HG02870 (cell line): ENCODE results near the gene PLOD3.
"Not testable (repeated sequence)": the region's sequence is repeated elsewhere in the genome, so short reads cannot be mapped to it uniquely, and the experiment has no call there.

Experiments used
- ATAC-seq: cut with Tn5 transposase; IDR thresholded peaks from one replicate; pipeline ENCODE4 v1.9.1; 2021; ENCODE audit warnings: mild to moderate bottlenecking, moderate library complexity; ENCODE audit not compliant: unreplicated experiment

The PLOD3 gene

DNA sequence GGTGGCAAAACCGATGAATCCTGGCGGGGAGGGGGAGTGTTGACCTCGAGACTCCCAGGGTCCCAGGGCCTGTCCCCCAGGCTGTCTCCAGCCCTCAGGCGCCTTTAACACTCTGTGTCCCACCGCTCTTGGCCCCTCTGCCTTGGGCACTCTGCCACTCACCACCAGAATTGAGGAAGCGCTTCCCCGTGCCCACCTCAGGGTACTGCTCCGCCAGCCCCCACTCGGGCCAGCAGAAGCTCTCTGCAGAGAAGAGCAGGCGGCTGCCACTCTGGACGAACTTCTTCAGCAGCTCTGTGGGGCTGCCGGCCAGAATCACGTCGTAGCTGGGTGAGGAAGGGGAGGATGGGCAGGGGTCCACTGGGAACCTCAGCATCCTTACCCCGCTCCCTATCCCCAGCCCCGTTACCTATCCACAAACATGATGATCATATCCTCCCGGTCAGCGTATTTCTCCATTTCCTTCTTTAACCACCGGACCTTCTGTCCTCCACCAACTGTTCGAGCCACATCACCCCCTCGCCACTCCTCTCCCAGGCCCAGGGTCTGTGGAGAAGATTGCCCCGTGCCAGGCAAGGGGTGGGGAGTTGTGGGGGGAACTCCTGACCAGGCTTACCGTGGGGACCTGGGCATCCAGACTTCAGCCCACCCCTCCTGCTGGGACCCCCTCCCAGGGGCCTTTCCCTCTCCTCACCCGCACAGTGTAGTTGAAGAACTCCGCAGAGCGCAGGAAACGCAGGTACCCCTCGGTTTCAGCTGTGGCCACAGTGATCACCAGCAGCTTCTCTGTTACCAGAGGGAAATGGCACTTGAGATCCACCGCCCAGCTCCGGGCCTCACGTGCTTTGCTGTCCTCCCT is 1.2 kb downstream of the PLOD3 start:
- ATAC-seq, result no peak

DNA sequence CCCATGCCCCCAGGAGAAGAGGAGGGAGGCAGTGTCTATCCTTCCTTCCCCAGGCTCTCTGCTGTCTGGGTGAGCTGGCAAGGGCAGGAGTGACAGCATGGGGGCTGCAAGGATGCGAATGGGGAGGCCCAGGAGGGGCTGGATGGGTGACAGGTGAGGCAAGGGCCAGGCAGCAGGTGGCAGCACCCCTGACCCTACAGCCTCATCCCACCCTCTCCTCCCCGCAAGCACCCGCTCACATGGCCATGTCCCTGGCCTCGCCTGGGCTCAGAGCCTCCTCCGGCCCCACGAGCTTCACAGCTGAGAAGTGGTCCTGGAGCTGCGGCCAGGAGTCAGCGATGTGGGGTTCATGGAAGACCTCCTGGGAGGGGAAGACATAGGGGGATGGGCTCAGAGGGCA is 5.4 kb downstream of the PLOD3 start:
- ATAC-seq, result no peak

DNA sequence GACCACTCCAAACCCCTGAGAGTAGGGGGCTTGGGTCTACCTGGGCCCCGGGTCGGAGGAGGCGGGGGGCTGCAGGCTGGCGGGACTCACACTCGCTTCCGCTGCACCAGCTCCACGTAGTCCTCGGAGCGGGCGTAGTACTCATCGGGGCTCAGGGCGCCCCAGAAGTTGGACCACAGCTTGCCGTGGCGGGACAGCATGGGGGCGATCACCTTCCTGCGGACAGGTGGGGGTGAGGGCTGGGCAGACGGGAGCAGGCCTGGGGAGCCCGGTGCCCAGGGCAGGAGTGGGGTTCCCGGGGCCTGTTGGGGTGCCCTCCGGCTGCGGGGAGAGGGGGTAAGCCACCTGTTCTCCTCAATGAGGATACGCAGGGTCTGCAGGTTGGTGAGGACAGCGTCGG is 5.9 kb downstream of the PLOD3 start:
- ATAC-seq, result no peak

DNA sequence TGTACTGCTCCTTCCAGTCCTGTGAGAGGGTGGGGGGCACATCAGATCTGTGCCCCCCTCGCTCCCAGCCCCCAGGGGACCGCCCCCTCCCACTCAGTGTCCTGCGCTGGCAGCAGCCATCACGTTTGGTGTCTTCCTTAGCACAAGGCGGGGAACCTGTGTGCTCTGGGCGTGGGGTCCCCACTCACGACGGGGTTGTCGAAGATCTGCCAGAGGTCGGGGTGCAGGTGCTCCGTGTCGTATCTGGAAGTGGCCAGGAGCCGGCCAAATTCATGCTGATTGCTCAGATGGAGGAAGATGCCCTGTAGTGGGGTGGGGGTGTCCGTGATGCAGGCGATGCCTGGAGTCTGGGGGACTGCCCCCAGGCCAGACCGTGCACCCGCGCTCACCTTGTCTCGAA is 7.2 kb downstream of the PLOD3 start:
- ATAC-seq, result no peak

DNA sequence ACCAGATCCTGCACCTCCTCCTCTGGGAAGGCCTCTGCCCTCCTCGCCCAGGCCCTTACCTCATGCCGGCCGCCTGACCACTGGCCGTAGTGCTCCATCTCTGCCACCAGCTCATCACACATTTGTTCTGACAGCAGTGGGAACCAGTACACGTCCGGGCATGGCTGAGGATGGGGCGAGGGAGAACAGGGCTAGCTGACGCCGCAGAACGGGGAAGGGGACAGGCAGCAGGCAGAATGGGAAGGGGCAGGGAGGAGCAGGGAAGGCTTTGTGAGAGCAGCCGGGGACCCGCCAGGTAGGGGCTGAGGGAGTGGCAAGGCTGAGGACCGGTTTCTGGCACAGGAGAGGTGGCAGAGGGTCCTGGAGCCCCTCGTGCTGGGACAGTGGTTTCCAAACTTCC is 8.6 kb downstream of the PLOD3 start:
- ATAC-seq, result no peak

DNA sequence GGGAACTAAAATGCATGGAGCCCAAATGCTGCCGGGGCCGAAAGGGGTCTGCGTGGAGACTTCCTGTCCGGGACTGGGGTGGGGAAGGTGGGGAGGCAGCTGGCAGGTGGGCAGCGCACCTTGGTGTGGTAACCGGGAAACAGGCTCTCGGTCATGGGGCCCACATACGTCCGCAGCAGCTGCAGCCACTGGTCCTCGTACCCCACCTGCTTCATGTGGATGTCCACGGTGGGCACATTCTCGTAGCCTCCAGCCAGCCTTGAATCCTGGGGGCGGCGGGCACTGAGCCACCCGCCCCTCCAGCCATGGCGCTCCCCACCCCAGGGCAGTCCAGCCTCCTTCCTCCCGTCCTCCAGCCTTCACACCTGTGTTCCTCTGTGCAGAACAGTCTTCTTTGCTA is 9.9 kb downstream of the PLOD3 start:
- ATAC-seq, result no peak

DNA sequence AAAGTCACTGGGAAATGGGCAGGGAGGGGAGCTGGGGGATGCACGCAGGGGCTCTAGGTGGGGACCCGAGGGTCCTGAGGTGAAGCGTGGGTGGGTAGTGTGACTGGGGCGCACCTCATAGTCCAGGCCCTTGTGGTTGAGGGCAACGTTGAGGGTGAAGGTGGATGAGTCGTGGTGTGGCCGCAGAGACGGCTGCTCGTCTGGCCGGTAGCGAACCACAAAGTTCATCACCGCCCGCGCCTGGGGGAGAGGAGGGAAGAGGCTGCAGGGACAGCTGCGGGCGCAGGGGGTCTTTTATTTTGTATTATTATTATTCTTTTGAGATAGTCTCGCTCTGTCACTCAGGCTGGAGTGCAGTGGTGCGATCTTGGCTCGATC is 10.7 kb downstream of the PLOD3 start:
- ATAC-seq, result no peak

DNA sequence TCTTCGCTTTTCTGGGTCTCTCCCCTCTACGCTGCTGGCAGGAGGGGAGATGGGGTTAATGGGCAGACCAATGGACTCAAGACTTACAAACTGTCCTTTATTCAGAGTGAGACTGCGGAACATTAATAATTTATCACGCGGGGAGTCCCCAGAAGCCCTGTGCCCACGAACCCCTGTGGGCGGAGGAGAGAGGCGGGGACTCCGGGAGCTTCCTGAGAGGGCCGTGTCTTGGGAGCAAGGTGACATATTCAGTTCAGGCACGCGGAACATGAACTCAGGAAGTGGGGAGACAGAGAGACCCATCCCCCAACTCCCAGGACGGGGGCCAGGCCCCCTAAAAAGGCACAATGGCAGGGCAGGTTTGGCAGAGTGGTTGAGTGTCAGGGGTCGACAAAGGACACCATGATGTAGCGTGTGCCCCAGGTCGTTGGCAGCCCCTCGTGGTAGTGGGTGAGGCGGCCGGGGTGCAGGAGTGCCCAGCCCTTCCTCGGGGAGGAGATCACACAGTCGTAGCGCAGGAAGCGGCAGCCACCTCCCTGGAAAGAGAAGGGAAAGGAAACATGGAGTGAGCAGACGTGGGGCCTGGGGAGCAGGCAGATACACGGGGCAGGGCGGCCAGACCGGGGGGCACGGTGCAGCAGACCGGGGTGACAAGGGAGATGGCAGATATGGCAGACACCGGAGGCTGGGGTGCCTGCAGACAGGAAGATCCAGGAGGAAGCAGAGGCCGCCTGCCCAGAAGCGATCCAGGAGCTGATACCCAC is 11.3 kb downstream of the PLOD3 start:
- ATAC-seq, result no peak

DNA sequence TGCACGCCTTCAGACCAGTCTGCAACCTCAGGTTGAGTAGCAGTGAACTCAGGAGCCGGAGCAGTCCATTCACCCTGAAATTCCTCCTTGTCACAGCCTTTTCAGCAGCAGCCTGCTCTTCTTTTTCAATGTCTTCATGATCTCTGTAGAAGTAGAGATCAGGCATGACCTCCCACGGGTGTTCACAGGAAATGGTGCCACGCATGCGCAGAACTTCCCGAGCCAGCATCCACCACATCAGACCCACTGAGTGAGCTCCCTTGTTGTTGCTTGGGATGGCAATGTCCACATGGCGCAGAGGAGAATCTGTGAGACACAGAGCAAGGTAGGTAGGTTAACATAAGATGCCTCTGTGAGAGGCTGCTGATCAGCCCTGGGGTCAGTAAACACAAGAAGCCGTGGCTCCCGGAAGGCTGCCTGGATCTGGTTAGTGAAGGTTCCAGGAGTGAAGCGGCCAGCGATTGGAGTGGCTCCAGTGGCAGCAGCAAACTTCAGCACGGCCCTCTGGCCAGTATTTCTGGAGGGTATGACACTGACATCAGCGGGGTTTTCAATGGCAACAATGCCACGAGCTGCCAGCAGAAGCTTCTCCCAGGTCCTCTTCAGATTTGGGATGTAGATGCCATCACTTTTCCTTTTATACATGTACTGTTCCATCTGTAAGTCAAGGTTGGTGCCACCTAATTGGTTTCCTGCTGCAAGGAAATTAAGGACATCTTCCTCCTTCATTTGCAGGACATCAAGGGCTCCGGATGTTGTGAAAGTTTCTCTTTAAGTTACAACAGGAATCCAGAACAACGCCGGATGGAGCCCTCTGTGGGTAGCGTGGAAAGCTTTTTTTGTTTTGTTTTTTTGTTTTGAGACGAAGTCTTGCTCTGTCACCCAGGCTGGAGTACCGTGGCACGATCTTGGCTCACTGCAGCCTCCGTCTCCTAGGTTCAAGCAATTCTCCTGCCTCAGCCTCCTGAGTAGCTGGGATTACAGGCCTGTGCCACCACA is 13.3 kb downstream of the PLOD3 start:
- ATAC-seq, result not testable (repeated sequence)

DNA sequence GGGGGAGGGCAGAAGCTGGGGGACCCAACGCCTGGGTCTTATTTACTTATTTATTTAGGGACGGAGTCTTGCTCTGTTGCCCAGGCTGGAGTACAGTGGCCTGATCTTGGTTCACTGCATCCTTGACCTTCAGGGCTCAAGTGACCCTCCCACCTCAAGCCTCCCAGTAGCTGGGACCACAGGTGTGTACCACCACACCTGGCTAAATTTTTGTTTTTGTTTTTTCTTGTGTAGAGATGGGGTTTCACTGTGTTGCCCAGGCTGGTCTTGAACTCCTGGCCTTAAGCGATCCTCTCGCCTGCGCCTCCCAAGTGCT is 14.8 kb downstream of the PLOD3 start:
- no peak for ATAC-seq

DNA sequence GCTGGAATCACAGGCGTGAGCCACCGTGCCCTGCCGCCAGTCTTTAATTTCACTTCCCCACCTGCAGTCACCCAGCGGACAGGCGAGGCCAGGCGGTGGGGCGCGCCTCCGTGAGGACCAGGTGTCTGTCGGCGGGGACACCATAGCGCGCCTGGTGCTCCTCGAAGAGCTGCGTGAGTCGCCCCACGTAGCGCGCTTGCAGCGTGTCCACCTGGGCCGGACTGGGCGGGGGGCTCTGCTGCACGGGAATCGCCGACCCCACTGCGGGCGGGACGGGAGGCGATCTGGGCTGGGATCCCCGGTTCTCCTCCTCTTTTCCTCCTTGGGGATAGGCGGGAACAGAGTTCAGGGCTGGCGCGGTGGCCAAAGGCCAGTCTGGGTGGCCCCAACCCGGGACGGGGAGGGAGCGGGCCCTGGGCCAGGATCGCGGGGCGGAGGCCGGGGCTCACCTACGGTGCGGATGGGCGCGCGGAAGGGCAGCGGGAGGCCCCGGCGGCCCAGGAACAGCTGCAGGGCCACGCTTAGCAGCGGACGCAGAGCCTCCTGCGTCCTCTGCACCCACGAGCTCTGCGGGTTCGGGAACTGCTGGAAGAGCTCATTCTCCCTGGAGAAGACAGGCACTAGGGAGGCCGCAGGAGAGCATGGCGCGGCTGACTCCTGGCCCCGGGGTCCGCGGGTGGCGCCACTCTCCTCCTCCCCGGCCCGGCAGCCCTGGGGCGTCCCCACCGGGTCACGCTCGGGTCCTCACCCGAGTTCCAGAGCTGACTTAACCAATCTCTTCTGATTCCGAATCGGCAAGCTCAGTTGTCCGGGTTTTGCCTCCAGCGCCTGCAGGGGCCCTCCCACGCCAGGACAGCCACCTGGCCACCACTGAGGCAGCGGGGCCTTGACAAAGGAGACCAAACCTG is 15.4 kb downstream of the PLOD3 start:
- no peak for ATAC-seq

DNA sequence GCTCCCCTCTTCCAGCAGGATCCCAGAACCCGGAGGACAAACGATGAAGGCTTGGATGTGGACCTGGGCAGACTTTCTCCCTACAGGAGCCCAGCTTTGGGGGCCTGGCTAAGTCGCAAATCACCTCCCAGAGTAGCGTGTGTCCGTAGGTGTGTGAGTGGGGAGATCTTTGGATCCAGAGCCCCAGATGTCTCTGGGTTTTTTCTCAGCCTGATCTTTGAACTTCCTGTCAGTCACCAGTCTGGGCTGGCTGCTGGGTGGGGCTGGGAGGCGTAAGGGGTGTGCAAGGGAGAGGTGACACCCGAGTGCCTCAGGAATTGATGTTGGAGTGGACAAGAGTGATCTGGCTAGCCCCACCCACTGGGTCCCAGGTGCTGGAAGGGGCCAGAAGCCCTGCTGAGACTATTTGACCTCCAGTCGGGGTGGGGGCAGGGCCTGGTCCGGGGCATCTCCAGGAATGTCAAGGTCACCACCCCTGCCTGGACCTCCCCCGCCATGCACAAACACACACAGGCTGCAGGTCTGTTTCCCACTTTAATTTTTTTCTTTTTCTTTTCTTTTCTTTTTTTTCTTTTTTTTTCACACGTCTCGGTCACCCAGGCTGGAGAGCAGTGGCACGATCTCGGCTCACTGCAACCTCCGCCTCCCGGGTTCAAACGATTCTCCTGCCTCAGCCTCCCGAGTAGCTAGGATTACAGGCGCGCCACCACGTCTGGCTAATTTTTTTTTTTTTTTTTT is 16.4 kb downstream of the PLOD3 start, which contains the start of gene MOGAT3:
MOGAT3 (minus strand) TSS at position 175 of the 738 bp plus-strand sequence. CDS start 182 bp downstream, outside the sequence.
- no peak for ATAC-seq

DNA sequence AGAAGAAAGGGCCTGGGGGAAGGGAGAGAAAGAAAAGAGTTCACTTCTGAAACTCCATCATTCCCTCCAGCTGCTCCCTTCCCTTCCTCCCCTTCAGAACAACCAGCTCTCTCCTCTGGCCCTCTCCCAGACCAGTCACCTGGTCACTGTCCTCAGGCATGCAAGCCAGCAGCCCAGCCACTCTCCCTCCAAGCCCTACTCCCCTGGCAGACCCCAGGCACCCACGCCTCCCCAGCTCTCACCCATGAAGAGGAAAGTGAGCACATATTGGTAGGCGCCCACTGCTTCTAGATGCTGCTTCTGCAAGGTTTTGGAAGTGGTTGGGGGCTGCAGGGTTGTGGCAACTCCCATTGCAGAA is 16.9 kb downstream of the PLOD3 start:
- no peak for ATAC-seq

DNA sequence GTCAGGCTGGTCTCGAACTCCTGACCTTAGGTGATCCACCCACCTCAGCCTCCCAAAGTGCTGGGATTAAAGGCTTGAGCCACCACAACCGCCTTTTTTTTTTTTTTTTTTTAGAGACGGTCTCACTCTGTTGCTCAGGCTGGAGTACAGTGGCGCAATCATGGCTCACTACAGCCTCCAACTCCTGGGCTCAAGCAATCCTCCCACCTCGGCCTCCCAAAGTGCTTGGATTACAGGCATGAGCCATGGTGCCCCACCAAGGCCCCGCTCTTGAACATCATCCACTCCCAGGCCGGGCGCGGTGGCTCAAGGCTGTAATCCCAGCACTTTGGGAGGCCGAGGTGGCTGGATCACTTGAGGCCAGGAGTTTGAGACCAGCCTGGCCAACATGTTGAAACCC is 17.9 kb downstream of the PLOD3 start:
- ATAC-seq, result not testable (repeated sequence)

DNA sequence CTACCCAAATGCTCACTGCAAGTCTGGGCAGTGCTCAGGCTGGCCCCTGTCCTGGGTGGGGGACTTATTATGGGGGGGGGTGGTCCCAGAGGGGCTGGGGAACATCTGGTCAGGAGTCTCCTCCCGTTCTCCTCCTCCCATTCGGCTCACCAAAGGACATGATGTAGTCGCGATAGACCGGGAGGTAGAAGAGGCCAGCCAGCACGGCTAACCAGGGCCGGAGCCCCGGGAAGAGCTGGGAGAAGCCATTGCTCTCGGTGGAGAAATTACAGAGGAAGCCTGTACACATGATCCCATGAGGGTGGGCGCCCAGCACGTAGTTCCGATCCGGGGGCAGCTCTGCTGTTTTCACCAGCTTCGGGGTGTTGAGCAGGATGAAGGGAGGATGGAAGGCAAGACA is 18.9 kb downstream of the PLOD3 start:
- ATAC-seq, result no peak

DNA sequence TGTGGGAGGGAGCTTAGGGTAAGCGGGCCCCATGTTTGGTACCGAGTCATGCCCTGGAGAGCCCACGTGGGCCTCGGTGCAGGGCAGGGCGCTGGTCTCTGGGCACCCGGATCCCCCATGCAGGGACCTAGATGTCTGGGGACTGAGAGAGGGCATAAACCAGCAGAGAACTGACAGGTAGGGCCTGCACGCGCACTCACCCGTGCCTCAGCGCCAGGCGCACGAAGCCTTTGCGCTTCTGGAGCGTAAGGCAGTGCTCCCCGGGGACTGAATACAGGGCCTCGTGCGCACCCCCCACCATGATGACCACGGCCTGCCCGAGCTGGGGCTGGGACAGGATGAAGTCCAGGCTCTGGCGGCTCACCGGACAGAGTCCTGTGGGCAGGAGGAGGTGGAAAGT is 19.4 kb downstream of the PLOD3 start:
- ATAC-seq, result no peak

DNA sequence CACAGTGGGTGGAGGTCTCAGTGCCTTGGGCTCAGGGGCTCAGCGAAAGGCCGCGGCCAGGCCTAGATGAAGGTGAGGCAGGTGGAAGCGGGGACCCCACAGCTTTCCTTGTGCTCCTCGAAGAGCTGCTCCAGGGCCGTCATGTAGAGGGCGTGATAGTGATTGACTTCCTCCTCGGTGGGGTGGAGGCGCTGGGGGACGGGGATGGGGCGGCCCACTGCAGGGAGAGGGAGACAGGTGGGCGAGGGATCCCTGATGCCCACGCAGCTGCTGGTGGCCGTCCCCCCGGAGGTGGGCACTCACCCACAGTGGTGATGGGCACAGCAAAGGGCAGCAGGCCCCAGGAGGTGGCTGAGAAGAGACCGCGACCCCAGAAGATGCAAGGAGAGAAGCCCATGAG is 21.5 kb downstream of the PLOD3 start:
- no peak for ATAC-seq

DNA sequence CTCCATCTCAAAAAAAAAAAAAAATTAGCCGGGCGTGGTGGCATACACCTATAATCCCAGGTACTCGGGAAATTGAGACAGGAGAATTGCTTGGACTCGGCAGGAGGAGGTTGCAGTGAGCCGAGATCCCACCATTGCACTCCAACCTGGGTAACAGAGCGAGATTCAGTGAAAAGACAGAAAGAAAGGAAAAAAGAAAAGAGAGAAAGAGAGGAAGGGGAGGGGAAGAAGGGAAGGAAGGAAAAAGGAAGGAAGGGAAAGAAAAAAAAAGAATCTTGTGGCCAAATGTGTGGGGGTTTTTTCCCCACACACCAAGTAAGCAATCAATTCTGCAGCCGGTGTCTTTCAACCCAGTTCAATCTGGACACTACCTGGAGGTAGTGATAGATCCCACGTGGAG is 28.3 kb downstream of the PLOD3 start:
- ATAC-seq, result no peak

DNA sequence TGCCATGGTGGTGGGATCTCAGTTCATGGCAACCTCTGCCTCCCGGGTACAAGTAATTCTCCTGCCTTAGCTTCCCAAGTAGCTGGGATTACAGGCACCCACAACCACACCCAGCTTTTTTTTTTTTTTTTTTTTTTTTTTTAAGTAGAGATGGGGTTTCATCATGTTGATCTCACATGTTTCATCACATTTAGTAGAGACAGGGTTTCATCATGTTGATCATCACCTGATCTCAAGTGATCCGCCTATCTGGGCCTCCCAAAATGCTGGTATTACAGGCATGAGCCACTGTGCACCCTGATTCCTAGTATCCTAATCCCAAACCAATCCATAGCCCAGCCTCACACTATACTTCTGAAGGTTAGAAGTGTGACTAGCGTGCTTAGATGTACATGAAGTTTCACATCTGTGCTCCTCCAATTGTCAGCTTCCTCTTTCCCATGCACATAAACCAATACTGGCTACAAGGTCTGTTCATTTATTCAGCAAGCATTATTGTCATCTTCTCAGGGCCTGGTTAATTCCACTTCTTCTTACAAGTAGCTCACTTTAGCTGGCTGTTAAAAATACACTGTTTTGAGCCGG is 30.4 kb downstream of the PLOD3 start:
- no peak for ATAC-seq
